Retinal pigment epithelial cell (primary cell): Measurements from ENCODE around the gene CRIM1.

Experiments
- DNase-seq: peaks from one replicate; pipeline ENCODE4 v3.0.0-alpha.2; 2010; ENCODE audit warnings: low read depth
- H3K4me3 ChIP-seq: 2 replicates; pipeline ENCODE4 v1.5.1; 2011; ENCODE audit warnings: mild to moderate bottlenecking, low read length, control low read depth, moderate library complexity
- TF ChIP-seq, protein P1 (sequence below): conservative IDR thresholded peaks from 2 replicates; pipeline ENCODE4 v1.5.1; 2011; ENCODE audit warnings: low read depth, low read length, control low read depth, inconsistent platforms

Gene CRIM1

DNA sequence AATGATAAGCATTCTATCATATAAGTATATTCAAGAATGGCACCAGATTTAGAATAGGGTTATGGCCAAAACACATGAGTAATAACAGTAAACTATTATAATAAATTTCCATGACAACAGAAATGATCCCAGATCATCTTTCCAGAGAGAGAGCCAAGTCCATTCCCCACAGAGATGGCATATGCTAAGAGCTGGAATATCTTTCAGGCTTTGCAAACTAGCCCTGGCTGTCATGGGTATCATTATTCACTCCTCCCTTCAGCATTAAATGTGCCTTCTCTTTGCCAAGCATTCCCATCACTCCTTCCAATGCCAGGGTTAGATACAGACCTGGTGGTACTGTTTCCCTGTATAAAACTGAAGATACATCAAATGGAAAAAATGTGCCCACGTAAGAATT lies 231.5 kb downstream of the CRIM1 start:
- H3K4me3 ChIP-seq: no peak overlapping the region
- no peak for DNase-seq
- TF ChIP-seq, protein P1, sequence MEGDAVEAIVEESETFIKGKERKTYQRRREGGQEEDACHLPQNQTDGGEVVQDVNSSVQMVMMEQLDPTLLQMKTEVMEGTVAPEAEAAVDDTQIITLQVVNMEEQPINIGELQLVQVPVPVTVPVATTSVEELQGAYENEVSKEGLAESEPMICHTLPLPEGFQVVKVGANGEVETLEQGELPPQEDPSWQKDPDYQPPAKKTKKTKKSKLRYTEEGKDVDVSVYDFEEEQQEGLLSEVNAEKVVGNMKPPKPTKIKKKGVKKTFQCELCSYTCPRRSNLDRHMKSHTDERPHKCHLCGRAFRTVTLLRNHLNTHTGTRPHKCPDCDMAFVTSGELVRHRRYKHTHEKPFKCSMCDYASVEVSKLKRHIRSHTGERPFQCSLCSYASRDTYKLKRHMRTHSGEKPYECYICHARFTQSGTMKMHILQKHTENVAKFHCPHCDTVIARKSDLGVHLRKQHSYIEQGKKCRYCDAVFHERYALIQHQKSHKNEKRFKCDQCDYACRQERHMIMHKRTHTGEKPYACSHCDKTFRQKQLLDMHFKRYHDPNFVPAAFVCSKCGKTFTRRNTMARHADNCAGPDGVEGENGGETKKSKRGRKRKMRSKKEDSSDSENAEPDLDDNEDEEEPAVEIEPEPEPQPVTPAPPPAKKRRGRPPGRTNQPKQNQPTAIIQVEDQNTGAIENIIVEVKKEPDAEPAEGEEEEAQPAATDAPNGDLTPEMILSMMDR: no peak

DNA sequence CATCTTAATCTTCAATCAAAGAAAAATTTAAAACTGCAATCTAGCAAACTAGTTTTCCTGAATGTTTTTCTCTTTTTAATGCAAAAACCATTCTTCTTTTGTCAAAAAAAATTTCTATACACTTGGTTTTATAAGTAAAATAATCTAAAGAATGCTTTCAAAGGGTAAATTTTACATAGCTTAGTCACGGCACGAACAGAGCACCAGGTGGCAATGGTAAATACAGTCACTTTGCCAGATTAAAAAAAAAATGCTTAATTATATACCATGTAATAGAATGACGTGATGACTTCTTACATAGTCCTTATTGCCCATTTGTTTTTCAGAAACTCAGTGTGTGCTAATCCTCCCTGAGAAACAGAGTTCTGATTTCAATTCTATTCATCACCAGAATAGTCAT lies 232.0 kb downstream of the CRIM1 start:
- TF ChIP-seq, protein P1: no peak
- no peak overlapping the region for H3K4me3 ChIP-seq
- DNase-seq: no peak

DNA sequence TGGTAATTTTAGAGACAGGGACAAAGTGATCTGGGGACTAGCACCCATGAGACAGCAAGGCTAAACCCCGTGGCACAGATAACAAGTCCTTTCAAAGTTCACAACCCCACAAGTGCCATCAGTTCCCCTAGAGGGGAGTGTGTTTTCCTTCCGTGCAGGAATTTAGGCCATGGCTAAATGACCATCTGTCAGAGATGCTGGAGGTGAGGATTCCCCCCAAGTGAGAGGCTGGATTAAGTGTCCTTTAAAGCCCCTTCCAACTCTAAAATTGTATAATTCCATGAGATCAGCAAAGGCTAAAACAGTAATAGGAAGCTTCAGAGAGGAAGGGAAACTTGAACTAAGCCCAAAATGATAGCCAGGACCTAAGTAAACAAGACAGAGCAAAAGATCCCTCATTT lies 233.7 kb downstream of the CRIM1 start:
- no peak for DNase-seq

DNA sequence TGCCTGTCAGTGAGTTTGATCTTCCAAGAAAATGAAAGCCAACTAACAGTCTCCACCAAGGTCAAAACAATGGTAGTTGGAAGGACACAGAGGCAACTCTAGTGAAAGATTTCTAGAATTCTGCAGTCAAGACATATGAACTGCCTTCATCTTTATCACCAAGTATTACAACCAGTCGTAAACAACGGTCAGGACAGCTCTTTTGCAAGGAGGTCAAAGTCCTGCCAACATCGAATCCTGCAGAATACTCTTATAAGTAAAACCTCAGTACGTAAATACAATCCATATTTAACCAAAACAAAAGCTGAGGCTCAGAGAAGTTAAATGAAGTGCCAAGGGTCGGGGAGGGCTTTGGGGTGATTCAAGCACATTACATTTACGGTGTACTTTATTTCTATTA lies 239.3 kb downstream of the CRIM1 start:
- no peak for DNase-seq
- TF ChIP-seq, protein P1: no peak
- H3K4me3 ChIP-seq: no peak overlapping the region

More for the DNA sequence above, 233.7 kb downstream of the CRIM1 start:
- H3K4me3 ChIP-seq: no peak overlapping the region
- TF ChIP-seq, protein P1: no peak

DNA sequence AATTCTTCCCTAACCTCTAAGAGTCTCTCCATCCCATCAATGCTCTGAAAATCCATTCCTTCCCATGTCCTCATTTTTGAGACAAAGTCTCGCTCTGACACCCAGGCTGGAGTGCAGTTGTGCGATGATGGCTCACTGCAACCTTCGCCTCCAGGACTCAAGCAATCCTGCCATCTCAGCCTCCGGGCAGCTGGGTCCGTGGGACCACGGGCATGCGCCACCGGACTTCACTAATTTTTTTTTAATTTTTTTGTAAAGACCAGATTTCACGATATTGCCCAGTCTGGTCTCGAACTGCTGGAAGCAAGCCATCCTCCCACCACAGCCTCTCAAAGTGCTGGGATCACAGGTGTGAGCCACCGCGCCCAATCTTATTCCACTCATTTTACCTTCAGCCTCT lies 240.8 kb downstream of the CRIM1 start:
- TF ChIP-seq, protein P1: no peak
- H3K4me3 ChIP-seq: peak overlapping the region; percentile 56
- no peak for DNase-seq

DNA sequence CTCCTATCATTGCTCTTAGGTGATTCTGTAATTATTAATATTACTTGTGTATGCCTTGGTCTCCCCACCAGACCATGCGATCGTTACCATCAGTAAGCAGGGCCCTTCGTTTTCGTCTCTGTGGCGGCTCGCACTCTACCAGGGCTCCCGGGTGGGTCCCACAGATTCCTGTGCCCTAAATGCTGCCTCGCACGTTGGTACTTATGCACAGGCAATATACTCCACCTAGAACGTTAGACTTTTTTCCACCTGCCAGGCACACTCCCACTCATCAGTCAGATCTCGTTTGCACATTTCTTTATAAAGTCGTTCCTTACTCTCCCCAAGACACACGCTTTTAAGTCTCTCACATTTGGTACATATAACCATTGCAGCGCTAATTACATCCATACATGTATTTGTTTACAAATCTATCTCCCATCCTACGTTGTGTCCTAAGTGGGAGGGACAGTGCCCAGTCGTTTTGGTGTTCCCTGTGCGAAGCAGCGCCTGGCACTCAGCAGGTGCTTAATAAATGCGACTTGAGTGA lies 241.5 kb downstream of the CRIM1 start:
- TF ChIP-seq, protein P1: no peak
- peak overlapping the region; percentile 56 for H3K4me3 ChIP-seq
- DNase-seq: no peak

DNA sequence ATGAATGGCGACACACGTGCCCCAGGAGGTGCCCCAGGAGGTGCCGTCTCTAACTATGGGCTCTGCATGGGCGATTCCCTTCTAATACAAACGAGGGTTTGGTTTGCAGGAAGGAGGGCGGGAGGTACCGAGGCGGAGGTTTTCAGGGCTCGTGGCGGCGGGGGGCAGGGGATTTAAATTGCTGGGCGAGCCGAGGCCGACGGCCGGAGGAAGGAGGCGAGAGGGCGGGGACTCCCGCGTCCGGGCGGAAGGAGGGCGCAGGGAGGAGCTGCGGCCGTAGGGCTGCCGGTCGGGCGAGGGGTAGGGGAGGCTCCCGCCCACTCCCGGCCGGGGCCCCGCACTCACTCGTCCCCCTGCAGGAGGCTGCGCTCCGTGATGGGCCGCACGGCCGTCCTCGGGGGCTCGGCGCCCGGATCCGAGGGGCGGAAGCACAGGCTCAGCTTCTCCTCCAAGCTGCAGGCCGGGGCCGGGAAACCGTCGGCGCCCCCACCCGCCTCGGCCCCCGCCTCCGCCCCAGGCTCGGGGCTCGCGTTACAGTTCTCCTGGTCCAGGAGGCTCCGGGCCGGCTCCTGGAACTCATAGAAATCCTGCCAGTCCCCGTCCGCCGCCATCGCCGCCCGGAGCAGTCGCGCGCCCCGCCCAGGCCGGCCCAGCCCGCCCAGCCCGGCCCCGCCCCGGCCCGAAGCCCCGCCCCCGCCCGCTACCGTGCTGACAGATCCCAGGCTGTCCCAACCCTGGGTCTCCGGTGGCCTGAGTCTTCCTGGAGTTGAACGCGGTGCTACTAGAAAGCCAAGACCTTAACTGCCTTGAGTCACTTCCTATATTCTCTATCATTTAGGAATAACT lies 242.2 kb downstream of the CRIM1 start, which contains the start of gene FEZ2:
Gene FEZ2, minus strand, starts transcription at position 637 of the 846 bp plus-strand sequence. Its CDS starts 26 bp downstream, at position 611.
- H3K4me3 ChIP-seq: peak within 1 kb of the TSS; percentile 56
- TF ChIP-seq, protein P1: no peak
- no peak for DNase-seq
